Measurements from ENCODE around the gene H2BK1.

The H2BK1 gene

GRCh38 chr7:151175793-151176311 lies 34.4 kb downstream of the H2BK1 start:
- DNase-seq: no peak

GRCh38 chr7:151175047-151175792 lies 35.1 kb downstream of the H2BK1 start:
- no peak for DNase-seq

DNA sequence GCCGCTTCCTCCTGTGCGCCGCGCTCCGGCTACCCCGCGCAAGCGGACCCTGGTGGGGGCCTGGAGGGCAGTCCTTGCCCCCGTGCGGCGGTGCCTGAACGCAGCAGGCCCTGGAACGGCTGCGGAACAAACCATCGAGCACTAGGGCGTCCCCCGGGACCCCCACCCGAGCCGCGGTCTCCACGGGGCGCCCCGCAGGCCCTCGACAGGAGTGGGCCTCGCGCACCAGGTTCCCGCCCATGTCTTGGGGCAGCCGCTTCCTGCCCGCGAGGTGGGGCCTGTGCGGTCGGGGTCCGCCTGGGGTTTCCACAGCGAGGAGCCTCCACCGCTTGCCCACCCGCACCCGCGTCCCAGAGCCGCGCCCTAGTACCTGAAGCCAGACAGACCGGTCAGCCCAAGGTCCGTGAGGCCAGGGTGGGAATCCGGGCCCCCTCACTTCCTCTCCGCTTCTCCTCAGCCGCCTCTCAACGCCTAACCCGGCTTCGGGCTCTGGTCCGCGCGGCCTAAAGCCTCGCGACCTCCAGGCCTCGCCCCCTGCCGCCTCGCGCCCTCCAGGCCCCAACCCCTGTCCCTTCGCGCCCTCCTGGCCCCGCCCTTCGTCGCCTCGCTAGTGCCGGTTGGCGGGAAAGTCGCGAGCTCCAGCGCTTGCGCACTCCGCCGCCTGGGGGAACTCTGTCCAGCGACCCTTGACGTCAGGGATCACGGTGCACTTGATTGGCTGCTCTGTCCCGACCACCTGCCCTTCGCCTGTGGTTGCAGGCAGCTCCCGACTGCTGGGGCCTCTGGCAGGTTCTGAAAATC lies 35.8 kb downstream of the H2BK1 start:
- no peak for DNase-seq

DNA sequence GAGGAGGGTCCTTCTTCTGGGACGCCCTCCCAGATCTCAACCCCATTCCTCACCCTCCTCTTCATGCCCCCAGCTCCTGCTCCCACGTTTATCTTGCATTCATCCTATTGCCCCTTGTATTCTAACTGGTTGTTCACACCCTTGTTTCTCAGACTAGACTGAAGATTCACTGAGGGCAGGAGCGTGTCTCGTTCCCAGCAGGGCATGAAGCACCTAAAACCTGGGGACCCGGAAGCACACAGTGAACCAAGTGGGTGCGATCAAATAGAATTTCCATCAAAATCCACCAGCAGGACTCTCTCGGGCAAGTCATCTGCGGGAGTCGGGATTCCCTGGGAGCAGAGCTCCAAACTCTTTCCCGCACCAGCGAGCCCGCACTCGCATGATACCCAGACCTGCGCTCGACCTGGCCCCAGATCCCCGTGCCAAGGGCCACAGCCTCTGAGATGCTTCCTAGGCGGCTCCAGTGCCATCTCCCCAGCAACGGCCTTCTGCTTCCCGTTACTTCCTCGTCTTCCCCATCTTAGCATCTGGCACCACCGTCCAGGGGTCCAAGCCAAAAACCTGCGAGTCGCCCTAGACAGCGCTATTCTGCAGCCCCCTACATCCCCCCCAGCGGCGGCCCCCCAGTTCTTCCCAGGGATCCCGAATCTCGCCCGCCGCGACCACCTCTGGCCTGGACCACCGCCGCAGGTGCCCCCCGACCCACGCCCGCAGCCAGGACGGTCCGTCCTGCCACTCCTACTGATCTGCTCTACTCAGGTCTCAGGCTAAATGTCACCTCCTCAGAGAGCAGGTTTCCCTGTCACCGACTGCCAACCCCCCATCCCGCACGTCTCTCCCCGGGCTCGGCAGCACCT lies 36.7 kb downstream of the H2BK1 start:
- DNase-seq: no peak

DNA sequence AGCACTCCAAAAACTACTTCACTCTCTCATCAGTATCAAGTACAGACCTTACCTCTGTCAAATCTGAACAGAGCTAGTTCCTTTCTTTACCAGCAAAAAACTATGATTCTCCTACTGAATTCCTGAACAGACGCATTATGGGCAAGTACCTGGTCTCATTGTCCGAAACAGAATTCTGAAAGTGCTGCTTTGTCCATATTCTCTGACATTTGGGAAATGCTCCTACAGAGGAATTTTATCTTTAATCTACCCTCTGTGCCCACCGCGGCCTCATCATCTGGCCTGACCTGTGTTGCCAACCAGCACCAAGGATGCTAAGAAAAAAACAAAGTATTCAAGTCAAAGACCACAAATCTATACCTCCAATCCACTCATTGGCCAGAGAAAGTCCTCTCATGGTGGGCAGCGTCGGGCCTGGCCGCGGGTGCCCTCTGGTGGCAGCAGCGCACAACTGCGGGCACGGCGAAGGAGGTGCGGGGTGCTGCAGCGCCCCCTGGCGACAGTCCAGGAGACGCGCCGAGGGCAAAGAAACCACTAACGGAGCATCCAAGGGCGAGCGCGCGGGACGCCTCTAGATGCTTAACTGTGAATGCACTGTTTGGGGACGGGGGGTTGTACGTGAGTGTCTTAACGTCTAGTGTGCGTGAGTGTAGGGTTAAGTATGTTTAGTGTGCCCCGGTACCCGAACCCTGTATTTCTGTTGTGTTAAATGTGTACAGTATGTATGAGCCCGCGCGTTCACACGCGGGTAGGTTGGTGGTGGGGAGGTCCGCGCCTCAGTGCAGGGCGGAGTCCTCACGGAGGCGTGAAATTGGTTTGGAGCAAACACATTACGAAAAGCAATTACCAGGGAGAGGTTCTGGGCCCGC lies 37.8 kb downstream of the H2BK1 start:
- peak; percentile 37 to 43 for DNase-seq

DNA sequence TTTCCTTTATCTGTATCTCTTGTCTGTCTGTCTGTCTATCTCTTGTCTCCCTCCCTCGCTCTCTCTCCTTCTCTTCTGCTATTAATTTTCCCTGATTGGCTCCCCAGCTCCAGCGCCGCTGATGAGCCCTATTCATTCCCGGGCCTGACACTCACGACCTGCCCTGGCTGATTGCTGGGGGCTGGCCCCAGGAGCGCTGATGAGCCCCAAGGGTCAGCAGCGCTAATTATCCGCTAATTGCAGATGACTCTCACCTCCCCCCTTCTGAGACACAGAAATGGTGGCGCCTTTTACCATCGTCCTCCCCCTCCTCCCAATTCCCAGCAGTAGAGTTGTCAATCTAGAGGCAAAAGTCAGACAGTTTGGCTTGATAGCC lies 41.5 kb downstream of the H2BK1 start:
- no peak for DNase-seq

DNA sequence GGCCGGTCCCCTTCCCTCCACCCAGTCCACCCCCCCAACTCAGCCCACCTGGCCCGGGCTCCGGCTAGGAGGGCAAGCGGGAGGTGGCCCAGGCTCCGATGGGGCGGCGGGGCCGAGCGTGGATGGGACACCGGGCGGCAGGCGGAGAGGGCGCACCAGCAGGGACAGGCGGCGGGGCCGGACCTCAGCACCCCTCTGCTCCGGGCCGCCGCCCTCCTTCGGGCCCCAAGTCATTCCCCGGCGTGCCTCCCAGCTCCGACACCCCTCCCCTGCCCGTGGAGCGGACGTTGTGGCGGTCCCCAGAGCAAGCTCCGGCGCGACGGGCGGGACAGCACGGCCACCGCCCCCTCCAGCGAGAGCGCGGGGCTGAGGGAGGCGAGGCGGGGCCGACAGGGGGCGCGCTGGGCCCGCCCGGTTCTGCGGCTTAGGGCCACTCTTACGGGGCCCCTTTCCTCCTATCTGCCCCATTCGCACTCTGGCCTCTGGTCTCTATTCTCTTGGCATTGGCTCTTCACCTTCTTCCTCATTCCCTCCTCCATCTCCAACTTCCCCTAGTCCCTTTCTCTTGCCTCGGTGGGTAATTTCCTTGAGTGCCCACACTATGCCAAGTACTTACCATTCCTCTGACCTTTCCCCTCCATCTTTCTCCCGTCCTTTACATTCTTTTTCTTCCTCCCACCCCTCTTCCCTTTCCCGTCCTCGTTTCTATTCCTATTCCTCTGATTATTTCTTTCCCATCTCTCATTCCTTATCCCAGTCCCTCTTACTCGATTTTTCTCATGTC lies 42.1 kb downstream of the H2BK1 start:
- no peak for DNase-seq

DNA sequence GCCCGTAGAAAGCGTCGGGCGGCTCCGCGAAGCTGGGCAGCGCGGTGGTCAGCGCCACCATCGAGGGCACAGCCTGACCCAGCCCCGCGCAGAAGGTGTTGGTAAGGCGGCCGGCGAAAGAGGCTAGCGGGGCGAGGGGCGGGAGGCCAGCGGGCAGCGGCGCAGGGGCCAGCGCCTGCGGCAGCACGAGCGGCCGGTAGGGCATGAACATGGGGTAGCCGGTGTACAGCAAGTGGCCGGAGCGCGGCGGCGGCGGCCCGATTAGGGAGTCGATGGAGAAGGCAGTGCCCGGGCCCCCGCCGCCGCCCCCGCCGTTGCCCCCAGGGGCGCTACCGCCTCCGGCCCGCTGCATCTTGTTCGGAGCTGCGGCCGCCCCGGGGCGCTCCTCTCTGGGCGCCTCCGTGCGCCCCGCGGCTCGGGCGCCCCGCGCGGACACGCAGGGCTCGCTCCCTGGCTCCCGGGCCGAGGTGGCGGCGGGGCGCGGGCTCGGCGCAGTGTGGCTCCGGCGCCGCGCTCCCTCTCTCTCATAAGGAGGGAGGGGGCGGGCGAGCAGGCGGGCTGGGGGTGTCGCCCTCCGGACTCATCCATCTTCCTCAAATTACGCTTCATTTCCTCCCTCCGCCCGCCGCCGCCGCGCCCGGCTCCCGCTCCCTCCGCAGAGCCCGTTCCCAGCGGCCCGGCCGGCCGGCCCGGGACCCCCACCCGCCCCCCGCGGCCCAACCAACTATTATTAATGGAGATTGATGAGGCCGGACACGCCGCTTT lies 42.9 kb downstream of the H2BK1 start, which contains the start of gene GBX1:
Gene GBX1, minus strand, starts transcription at position 498 of the 765 bp plus-strand sequence. Its CDS starts 146 bp downstream, at position 352.
- no peak for DNase-seq

- DNase-seq: no peak
Measured at GRCh38 chr7:151166629-151167196, 43.6 kb downstream of the H2BK1 start.

- no peak for DNase-seq
Measured at GRCh38 chr7:151161757-151162156, 48.5 kb downstream of the H2BK1 start.

Measured in SHP77 (cell line).